Endodermal cell (in vitro differentiated cells): ENCODE results near the gene CNOT10. TPM values are rescaled to one million over a fixed set of nuclear protein-coding genes. Genes with fewer than 3 reads are reported as not detected.
"Not testable (repeated sequence)": the region's sequence is repeated elsewhere in the genome, so short reads cannot be mapped to it uniquely, and the experiment has no call there.

ENCODE experiments used
- DNase-seq: peaks from one replicate; pipeline ENCODE4 v3.0.0-alpha.2; 2017
- H3K27ac ChIP-seq: 2 replicates; pipeline ENCODE4 v1.5.1; 2013; ENCODE audit warnings: mild to moderate bottlenecking, low read depth, low read length, moderate library complexity
- H3K27me3 ChIP-seq: 2 replicates; pipeline ENCODE4 v1.6.1; 2013; ENCODE audit warnings: mild to moderate bottlenecking, low read length, moderate library complexity; ENCODE audit not compliant: insufficient read depth, control insufficient read depth, poor library complexity, severe bottlenecking
- H3K36me3 ChIP-seq: 2 replicates; pipeline ENCODE4 v1.7.0; 2013; ENCODE audit warnings: mild to moderate bottlenecking, low read length, moderate library complexity; ENCODE audit not compliant: control insufficient read depth, insufficient read depth
- H3K4me1 ChIP-seq: one replicate; pipeline ENCODE4 v1.7.0; 2013; ENCODE audit warnings: low read length; ENCODE audit not compliant: control insufficient read depth, insufficient read depth
- H3K4me3 ChIP-seq: 2 replicates; pipeline ENCODE4 v1.5.1; 2013; ENCODE audit warnings: mild to moderate bottlenecking, low read length, moderate library complexity
- H3K9ac ChIP-seq: 2 replicates; pipeline ENCODE4 v1.6.1; 2013; ENCODE audit warnings: mild to moderate bottlenecking, low read length, moderate library complexity; ENCODE audit not compliant: poor library complexity, severe bottlenecking; ENCODE audit errors: extremely low read depth
- H3K9me3 ChIP-seq: 2 replicates; pipeline ENCODE4 v1.6.1; 2013; ENCODE audit warnings: mild to moderate bottlenecking, low read length, moderate library complexity; ENCODE audit not compliant: control insufficient read depth
- H3K27ac Mint-ChIP-seq: 2 replicates; pipeline ENCODE4 v1.8.0; 2020; ENCODE audit warnings: mixed read lengths
- H3K27me3 Mint-ChIP-seq: 2 replicates; pipeline ENCODE4 v1.8.0; 2021; ENCODE audit warnings: mild to moderate bottlenecking, mixed read lengths; ENCODE audit not compliant: insufficient read depth
- H3K36me3 Mint-ChIP-seq: 2 replicates; pipeline ENCODE4 v1.8.0; 2020; ENCODE audit warnings: low read depth, mixed read lengths
- H3K4me1 Mint-ChIP-seq: 2 replicates; pipeline ENCODE4 v1.8.0; 2020; ENCODE audit warnings: mixed read lengths
- H3K4me3 Mint-ChIP-seq: 2 replicates; pipeline ENCODE4 v1.8.0; 2020; ENCODE audit warnings: mild to moderate bottlenecking, moderate library complexity, mixed read lengths
- H3K9me3 Mint-ChIP-seq: 2 replicates; pipeline ENCODE4 v1.8.0; 2020; ENCODE audit warnings: mild to moderate bottlenecking, mixed read lengths
- CTCF ChIP-seq: fragments of 200-600 bp; sonication (generic); conservative IDR thresholded peaks from 2 replicates; pipeline ENCODE4 v1.5.0; 2021; ENCODE audit warnings: antibody characterized with exemption, mild to moderate bottlenecking
- WGBS, 2 experiments: methylation state at CpG; one replicate each; pipeline versions ENCODE4 v1.1.5 to v1.1.7; 2013; ENCODE audit warnings: missing lambda C conversion rate in 2 of 2, mixed read lengths in 1 of 2; ENCODE audit not compliant: insufficient coverage in 1 of 2, insufficient read length in 1 of 2; 5-methylcytosine and 5-hydroxymethylcytosine counted together
- total RNA-seq, 2 donors: library from RNA; stranded (reverse); fragmentation: NEBNext Ultra II Directional in 1 of 2; extraction: Animal tissue kit (Norgen Biotek cat#: 25700) in 1 of 2; gene quantifications; 2 replicates in 1 of 2; 3 replicates in 1 of 2; pipeline ENCODE4 v1.2.1, GENCODE V29; 2021

The CNOT10 gene
- total RNA-seq, 2 donors from 2014 or later: 53.6 to 54.1 TPM

GRCh38 chr3:32667072-32667582, 17.9 kb upstream of the CNOT10 start:
- H3K9ac ChIP-seq: no peak overlapping the region
- H3K27ac Mint-ChIP-seq: no peak overlapping the region
- no peak for DNase-seq
- H3K4me3 Mint-ChIP-seq: no peak overlapping the region
- H3K9me3 ChIP-seq: peaks cover 19% of the 10 kb centered on the region
- 85 to 100% methylated on average over 2 to 3 of the region's 3 CpGs for WGBS, 2 experiments
- TF ChIP-seq CTCF: no peak
- H3K9me3 Mint-ChIP-seq: peaks cover 19% of the 10 kb centered on the region
- H3K4me3 ChIP-seq: no peak overlapping the region
- H3K4me1 ChIP-seq: no peaks in the 10 kb centered on the region
- no peak overlapping the region for H3K27ac ChIP-seq
- no peaks in the 10 kb centered on the region for H3K36me3 Mint-ChIP-seq
- H3K27me3 Mint-ChIP-seq: no peaks in the 10 kb centered on the region
- H3K36me3 ChIP-seq: no peaks in the 10 kb centered on the region
- no peaks in the 10 kb centered on the region for H3K4me1 Mint-ChIP-seq
- H3K27me3 ChIP-seq: no peaks in the 10 kb centered on the region

GRCh38 chr3:32669226-32669625, 15.8 kb upstream of the CNOT10 start:
- not testable (repeated sequence) for H3K27ac ChIP-seq, H3K4me1 Mint-ChIP-seq, H3K4me3 Mint-ChIP-seq, H3K4me3 ChIP-seq, H3K9ac ChIP-seq, H3K4me1 ChIP-seq, H3K27ac Mint-ChIP-seq, H3K27me3 ChIP-seq, H3K9me3 Mint-ChIP-seq, DNase-seq, H3K36me3 Mint-ChIP-seq, H3K36me3 ChIP-seq, H3K27me3 Mint-ChIP-seq
- H3K9me3 ChIP-seq: peaks cover 11% of the 10 kb centered on the region
- WGBS, 2 experiments: 87 to 93% methylated on average over 2 to 6 of the region's 6 CpGs

GRCh38 chr3:32673730-32674129, 11.3 kb upstream of the CNOT10 start:
- not testable (repeated sequence) for H3K27ac Mint-ChIP-seq, H3K36me3 Mint-ChIP-seq, H3K9me3 Mint-ChIP-seq, H3K4me1 ChIP-seq, H3K27me3 Mint-ChIP-seq, H3K9ac ChIP-seq, H3K27me3 ChIP-seq, H3K4me3 Mint-ChIP-seq, H3K36me3 ChIP-seq, H3K4me1 Mint-ChIP-seq, H3K4me3 ChIP-seq, H3K27ac ChIP-seq, DNase-seq
- WGBS, 2 experiments: 96 to 100% methylated on average over 2 to 3 of the region's 3 CpGs
- peaks cover 11% of the 10 kb centered on the region for H3K9me3 ChIP-seq

GRCh38 chr3:32675164-32675563, 9.8 kb upstream of the CNOT10 start:
- peaks cover 7% of the 10 kb centered on the region for H3K9me3 Mint-ChIP-seq
- no peaks in the 10 kb centered on the region for H3K27me3 Mint-ChIP-seq
- peaks cover 7% of the 10 kb centered on the region for H3K9me3 ChIP-seq
- no peak overlapping the region for H3K4me3 ChIP-seq
- H3K4me1 ChIP-seq: no peaks in the 10 kb centered on the region
- TF ChIP-seq CTCF: no peak
- no peak for DNase-seq
- no peak overlapping the region for H3K27ac Mint-ChIP-seq
- H3K36me3 Mint-ChIP-seq: no peaks in the 10 kb centered on the region
- H3K27me3 ChIP-seq: no peaks in the 10 kb centered on the region
- H3K4me1 Mint-ChIP-seq: no peaks in the 10 kb centered on the region
- H3K9ac ChIP-seq: no peak overlapping the region
- no peaks in the 10 kb centered on the region for H3K36me3 ChIP-seq
- H3K4me3 Mint-ChIP-seq: no peak overlapping the region
- 94 to 100% methylated on average over 1 to 2 of the region's 2 CpGs for WGBS, 2 experiments
- no peak overlapping the region for H3K27ac ChIP-seq
